ENCODE results near the gene CROCC.
A peak's percentile ranks its signal among the peaks of the same experiment; 100 is the strongest.
"Not testable (repeated sequence)": the region's sequence is repeated elsewhere in the genome, so short reads cannot be mapped to it uniquely, and the experiment has no call there.

CROCC gene

DNA sequence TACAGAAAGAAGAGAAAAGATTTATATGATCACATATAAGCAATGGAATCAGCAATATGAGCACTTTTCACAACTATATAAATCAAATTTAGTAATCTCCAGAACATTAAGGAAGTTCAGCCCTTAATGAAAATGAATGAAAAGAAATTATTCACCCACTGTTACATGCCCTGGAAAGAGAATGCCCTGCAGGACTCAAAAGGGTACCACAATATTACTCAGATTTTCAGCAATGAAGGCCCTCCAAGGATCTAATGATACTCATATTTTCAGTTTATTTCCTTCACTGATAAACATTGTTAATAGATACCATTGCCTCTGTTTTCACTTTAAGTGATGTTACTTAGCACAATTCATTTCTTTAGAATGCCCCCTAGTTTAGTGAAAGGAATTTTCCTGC is 23.4 kb upstream of the CROCC start:
- DNase-seq = not testable (repeated sequence)

DNA sequence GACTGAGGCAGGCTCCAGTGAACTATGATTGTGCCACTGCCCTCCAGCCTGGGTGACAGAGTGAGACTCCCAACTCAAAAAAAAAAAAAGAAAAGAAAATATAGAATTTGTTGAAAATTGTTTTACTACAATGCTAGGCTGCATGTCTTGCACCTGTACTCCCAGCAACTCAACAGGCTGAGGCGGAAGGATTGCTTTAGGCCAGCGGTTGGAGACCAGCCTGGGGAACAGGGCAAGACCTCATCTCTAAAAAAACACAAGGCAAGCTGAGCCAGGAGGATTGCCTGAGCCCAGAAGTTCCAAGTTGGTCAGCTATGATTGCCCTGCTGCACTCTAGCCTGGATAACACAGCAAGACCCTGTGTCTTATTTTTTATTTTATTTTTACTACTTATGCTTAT is 22.7 kb upstream of the CROCC start:
- DNase-seq = not testable (repeated sequence)

DNA sequence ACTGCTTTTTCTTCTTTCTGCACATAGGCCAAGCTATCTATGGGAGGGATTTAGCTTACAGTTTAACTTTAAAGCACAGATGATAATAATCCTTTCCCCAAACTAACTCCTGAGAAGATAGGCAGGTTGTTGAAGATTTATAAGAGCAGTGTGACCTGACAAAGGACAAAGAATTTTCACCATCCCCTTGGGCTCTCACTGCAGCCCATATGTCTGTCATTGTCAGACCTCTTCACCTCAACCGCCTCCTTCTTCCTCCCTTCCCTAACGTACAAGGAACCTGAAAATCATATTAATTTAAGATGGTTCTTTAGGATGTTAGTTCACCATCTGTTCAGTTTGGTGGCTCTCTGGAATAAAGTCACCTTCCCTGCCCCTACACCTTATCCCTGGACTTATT is 21.0 kb upstream of the CROCC start:
- DNase-seq = no peak

DNA sequence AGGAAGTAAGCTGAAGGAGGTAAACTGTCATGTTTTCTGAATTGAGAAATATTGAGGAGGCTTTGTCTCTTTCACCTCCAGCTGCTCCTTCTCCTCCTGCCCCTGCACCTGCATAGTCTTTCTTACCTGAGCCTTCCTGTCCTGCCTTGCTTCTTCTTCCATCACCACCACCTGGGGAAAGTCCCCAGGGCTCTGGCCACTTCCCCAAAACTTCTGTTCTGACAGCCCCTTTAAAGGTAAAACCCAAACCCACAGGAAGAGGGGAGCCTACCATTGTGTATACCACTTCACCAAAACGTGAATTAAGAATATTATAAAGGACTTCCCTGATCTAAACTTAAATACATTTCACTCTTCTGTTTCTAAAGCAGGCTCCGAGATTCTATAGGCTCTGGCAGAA is 20.4 kb upstream of the CROCC start:
- not testable (repeated sequence) for DNase-seq

DNA sequence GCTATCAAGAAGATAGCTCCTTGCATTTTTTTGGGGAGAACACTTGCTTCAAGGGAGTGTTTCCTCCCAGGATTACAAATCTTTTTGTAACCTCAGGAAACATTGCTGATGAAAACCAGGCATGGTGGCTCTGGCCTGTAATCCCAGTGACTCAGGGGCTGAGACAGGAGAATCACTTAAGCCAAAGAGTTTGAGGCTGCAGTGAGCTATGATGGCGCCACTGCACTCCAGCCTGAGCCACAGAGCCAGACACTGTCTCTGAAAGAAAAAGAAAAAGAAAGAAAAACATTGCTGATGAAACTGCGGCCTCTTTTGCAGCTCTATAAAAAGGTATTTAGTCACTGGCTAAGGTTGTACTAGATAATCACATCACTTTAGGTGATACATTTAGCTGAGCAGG is 18.7 kb upstream of the CROCC start:
- DNase-seq = no peak

DNA sequence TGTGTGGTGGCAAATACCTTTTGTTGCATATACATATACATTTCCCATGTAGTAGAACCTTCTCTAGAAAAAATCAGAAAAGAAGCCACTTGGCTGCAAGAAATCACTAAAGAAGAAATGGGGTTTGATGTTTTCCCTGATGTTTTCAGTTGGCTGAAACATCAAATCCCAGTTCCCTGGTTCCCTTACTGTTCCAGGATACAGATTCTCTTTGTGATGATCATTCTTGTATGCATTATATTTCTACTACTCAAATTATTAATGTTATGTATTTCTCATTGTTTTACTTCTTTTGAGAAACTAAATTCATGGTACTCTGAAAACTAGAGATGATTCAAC is 18.3 kb upstream of the CROCC start:
- DNase-seq = no peak

DNA sequence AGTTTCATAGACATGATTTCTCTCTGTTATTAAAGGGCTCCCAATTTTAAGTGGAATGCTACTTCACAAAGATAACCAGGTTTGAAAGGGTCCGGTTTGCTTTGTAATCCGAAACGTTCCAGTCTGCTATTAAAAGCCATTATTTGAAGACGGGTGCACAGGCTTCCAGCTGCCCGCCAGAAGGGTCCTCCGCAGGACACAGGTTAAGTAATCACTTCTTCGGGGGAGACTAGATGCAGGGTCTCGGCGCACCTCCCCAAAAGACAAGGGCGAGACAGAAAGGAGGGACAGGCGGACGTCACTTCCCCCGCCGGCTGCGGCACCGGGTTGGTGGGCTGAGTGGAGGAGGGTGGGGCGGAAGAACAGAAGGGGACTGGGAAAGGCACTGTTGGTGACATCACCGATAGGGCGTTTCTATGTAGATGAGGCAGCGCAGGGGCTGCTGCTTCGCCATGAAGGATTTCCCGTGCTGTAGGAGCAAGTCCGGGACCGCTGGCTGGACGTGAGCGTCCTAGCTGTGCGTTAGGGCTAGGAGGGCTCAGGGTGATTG is 17.1 kb upstream of the CROCC start:
- peak; percentile 100 for DNase-seq

DNA sequence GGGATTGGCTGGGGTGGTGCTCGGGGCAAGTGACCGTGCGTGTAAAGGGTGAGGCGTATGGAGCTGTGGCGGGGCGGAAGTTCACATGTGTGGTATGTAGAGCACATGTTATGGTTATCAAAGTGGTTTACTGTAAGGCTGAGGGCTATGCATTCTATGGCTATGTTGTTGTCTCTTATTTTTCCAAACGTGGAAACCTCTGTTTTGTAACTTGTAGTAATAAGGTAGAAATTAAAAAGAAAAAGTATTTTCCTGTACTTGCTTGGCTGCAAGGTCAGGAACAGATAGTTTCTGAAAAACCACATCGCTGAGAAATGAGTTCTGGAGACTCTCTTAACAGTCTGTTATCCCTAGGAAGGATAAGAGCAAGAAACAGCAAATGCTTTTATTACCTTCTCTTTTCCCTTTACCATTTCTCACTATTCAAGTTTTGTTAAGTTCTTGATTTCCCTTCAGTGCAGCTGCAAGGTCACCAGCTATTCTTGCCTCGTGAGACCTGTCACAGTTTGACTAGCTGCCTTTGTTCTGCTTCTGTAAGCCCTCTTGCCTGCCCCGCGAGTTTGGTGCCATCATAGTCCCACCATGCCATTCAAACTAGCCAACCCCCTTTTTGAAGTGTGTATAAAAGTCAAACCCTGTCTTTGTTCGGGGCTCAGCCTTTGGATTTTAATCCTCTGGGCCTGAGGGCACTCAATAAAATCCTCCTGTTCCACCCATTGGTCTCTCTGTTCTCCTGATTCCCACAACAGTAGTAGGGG is 16.4 kb upstream of the CROCC start:
- DNase-seq = peak; percentile 47 to 56

DNA sequence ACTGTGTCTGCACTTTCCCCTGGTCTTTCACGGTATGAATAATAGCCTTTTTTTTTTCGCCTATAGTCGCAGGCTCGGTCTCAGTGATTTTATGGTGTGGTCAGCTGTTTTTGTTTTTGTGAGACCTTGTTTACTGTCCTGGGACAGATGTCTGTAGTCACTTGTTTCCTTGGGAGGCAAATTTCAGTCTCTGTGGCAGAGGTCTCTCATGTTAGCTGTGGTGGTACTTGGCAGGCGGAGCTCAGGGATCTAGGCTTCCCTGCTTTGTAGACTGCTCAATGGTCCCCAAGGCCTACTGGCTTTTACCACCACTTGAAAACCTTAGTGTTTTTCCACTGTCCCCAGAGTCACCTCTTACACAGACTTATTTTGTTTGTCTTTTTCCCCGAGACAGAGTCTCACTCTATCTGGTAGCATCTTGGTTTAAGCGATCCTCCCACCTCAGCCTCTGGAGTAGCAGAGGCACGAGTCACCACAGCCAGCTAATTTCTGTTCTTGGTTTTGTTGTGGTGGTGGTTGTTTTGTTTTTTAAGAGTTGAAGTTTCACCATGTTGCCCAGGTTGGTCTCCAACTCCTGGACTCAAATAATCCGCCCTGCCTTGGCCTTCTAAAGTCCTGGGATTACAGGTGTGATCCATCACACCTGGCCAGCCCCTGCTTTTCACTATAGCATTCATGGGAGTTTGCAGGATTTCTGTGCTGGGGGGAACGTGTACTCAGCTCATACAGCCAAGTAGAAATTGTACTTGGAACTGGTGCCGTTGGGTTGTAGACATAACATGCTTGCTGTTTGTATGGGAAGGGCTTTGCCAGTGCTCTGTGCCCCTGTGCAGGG is 15.6 kb upstream of the CROCC start:
- peak; percentile 32 to 34 for DNase-seq

DNA sequence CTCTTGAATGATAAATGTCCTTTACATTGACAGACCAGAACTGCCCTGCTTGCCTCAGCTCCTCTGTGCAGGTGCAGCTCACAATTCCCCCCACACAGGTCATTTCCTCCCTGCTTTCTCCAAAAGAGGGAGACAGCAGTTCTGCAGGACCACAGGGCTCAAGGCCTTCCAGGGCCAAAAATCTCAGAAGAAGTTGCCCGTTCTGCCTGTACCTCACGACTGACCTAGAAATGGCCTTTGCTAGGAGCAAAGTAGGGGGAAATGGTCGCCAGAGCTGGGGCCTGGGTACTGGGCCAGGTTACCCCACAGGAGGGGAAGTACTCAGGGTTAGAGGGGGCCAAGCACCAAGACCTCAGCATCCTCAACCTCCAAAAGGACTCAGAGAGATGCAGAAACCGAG is 14.9 kb upstream of the CROCC start:
- no peak for DNase-seq

DNA sequence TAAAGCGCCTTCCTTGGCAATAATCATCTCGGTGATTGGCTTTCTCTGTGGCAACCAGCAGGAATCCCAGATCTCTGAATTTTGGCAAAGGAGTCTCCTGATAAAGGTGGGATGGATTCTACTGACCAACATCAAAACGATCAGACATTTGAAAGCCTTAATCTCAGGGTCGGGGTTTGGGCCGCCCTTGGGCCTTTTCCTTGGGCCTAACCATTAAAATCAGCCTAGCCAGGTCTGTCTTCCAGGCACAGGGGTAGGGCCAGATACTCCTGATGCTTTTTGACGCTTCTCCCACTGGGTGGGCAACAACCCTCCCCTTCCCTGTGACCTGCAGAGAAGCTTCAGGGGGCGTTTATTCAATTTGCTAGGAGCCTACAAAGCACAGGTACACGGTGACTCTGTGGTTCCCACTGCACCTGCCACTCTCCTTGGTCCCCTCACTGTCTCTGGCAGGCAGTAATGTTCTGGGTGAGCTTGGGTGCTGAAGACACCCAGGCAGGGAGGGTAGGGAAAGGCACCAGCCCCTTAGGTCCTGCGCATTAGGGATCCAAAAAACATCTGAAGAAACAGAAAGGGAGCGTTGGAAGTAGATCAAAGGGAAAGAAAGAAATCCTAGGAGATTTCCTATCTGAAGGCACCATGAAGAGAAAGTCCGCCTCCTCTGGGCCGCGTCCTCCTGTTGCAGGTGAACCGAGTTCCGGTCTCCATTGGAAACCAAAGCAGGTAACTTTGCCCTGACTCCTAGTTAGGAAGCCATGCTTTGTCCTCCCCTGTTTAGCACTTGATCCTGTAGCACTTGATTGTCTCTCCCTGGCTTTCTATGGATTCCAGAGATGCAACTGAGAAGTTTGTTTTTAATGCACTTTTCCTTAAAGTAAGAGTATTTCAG is 13.6 kb upstream of the CROCC start:
- no peak for DNase-seq

DNA sequence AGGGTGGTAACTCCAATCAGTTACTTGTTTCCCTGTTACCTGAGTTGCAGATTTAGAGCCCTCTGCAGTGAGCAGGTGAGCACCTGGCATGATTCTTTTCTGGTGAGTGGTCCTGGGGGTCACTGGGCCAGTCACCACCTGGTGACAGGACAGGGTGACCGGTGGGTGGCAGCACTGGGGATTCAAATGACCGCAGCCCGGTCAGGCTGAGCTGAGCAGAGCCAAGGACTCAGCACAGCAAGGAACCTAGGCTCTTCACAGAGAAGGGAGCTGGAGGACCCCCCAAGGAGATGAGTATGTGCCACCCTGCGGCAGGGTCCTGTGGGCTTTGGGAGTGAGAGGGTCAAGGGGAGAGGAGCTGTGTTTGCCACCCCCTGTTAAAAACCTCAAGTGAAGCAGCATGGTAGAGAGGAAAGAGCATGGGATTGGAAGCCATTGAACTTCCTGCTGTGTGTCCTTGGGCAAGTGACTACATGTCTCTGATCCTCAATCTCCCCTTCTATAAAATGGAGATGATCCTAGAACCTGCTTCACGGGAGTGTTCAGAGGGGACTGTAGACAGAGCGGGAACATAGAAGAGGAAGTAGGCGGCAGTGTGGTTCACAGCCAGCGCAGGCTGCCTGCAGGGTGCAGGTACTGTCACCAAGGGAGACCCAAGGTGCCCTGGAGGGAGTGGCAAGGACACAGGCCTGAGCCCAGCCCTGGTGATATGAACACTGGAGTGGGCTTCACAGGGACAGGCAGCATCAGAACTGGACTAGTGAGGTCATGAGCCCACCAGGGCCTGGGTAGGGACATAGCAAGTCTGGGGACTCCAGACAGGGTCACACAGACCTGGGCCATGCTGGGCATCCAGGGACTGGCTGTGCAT is 9.6 kb upstream of the CROCC start:
- DNase-seq = not testable (repeated sequence)

DNA sequence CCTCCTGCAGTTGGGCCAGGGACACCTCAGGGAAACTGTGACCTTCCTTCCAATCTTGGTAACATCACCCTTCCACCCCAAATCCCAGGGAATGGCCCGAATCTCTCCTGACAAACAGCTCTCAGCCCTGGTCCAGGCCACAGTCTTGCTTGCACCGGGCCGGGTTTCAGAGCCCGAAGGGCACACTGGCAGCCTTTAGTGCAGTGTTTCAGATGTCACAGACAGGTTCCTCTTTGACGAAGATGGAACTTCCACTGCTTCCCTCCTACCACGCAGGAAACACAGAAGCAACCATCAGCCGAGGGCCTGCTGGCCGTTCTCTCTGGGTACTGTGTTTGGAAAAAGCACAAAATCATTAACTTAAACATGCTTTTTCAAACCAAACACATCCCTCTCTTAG is 9.0 kb upstream of the CROCC start:
- DNase-seq = not testable (repeated sequence)

DNA sequence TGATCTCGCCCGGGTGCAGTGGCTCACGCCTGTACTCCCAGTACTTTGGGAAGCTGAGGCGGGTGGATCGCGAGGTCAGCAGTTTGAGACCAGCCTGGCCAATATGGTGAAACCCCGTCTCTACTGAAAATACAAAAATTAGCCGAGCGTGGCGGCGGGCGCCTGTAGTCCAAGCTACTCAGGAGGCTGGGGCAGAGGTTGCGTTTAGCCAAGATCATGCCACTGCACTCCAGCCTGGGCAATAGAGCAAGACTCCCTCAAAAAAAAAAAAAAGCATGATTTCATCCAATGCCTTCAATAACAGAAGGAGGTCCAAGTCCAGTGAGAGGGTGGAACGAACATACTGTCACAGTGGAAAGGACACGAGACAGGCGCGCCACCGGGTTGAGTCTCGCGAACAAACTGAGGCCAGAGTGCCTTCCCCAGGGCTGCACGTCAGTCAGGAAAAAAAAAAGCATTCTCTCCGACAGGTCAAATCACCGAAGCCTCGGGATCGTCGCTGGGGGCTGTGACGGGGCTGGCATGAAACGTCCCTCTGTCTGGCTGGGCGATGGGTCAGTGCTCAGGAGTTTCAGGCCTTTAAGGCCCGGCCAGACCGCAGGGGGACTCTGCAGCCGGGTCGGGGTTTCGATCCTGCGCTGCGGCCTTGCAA is 8.4 kb upstream of the CROCC start:
- no peak for DNase-seq

DNA sequence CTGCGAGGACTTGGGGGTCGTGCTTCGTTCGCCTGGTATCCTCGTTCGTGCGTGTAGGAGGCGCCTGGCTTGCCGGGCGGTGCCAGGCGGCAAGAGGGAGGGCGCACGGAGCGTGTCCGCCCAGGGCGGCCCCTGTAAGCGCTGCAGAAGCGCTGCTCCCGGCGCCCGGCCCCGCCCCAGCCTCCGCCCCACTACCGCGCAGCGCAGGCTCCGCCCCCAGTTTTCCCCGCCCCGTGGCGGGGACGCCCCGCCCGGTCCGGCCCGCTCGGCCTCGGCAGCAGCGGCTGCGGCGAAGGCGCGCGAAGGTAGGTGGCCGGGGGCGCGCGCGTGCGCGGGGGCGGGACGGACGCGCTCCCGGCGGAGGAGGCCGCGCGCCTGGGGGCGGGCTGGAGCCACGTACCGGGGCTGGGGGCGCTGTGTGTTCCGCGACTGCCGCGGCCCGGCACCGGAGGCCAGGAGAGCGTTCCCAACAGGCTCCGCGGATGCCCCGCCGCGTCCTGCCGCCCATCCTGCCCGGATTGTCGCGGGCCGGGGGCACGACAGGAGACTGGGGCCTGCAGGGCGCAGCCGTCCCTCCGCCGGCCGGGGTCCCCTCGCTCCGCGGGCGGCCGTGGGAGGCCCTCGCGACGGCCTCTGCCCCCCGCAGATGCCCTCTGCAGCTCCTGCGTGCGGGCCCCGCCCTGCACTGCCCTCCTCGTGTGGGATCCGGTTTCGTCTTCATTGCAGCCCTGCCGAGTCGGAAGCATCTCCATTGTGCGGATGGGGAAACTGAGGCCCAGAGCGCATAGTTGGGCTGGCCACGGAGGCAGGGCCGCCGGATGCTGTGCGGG is 7.7 kb upstream of the CROCC start:
- DNase-seq = peak; percentile 98

DNA sequence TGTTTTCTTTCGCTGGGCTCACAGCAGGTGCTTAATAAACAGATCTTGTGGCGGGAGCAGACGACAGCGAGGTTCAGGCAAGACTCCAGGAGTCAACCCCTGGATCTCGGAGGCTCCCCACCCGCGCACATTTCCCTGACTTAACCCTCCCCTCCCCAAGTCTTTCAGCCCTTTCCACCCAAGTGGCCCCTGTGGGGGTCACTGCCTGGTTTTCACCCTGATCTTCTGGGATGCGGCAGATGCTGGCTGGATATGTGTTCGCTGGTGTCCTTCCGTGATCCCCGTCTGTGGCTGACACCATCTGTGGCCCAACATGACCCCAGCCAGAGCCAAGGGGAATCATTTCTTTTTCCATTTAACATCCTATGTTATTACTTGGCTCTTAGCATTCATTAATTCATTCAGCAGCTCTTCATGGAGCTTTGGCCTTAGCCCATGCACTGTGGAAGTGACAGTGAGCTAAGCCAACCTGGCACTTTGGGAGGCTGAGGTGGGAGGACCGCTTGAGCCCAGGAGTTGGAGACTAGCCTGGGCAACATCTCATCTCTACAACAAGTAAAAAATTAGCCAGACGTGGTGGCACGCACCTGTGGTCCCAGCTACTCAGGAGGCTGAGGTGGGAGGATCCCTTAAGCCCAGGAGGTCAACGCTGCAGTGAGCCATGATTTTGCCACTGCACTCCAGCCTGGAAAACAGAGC is 6.7 kb upstream of the CROCC start:
- not testable (repeated sequence) for DNase-seq

DNA sequence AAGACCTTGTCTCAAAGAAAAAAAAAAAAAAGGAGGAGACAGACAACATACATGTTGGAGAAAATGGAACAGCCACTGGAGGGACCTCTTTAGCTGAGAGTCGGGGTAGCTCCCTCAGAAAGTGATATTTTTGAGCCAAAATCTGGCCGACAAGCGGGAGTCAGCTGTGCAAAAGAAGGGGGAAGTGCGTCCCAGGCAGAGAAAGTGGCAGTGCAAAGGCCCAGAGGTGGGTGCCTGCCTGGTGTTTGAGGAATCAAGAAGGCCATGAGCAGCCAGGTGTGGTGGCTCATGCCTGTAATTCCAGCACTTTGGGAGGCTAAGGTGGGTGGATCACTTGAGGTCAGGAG is 6.1 kb upstream of the CROCC start:
- DNase-seq = no peak

DNA sequence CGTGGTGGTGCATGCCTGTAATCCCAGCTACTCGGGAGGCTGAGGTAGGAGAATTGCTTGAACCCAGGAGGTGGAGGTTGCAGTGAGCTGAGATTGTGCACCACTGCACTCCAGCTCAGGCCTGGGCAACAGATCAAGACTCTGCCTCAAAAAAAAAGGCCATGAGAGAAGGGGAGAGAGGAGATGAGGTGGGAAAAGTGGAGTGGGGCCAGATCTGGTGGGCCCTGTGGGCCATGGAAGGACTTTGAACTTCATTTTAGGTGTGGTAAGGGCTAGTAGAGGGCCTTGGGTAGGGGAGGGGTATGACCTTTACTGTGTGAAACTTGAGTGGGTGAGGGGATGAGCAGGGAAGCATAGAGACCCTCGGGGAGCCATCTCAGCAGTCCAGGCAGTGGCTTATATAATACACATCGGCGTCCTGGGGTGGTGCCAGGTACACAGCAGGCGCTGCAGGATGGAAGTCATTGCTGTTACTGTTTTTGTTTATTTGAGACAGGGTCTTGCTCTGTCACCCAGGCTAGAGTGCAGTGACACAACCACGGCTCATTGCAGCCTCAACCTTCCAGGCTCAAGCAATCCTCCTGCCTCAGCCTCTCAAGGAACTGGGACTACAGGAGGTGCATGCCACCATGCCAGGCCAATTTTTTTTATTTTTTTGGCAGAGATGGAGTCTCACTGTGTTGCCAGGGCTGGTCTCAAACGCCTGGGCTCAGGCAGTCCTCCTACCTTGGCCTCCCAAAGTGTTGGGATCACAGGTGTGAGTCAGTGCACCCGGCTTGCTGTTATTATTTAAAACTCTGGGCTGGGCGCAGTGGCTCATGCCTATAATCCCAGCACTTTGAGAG is 5.5 kb upstream of the CROCC start:
- not testable (repeated sequence) for DNase-seq

DNA sequence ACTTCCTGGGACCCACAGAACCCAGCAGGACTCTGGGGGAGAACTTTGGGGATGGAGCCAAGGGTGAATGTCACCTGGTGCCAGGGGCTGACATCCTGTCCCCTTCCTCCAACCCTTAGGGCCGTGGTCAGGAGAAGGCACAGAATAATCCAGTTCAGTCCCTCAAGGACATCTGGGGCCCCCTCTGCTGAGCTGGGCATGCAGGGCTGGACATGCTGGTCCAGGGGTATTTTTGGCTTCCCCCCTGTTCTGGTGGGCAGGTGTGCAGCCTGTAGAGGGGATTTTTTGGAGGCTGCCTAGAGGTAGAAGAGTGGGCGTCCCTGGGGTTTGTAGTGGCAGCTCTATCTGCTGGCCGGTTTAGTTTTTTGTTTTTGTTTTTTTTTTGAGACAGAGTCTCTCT is 3.4 kb upstream of the CROCC start:
- DNase-seq = no peak
